HG02970 (cell line): Measurements from ENCODE around the gene LARP4B.

Experiments used
- ATAC-seq: cut with Tn5 transposase; IDR thresholded peaks from one replicate; pipeline ENCODE4 v1.9.1; 2021; ENCODE audit warnings: mild to moderate bottlenecking, moderate library complexity, moderate number of reproducible peaks; ENCODE audit not compliant: unreplicated experiment, low FRiP score

Gene LARP4B

GRCh38 chr10:791639-792038 lies 139.9 kb downstream of the LARP4B start:
- no peak for ATAC-seq

- ATAC-seq = no peak
Observed at GRCh38 chr10:790821-791551, 140.5 kb downstream of the LARP4B start.

DNA sequence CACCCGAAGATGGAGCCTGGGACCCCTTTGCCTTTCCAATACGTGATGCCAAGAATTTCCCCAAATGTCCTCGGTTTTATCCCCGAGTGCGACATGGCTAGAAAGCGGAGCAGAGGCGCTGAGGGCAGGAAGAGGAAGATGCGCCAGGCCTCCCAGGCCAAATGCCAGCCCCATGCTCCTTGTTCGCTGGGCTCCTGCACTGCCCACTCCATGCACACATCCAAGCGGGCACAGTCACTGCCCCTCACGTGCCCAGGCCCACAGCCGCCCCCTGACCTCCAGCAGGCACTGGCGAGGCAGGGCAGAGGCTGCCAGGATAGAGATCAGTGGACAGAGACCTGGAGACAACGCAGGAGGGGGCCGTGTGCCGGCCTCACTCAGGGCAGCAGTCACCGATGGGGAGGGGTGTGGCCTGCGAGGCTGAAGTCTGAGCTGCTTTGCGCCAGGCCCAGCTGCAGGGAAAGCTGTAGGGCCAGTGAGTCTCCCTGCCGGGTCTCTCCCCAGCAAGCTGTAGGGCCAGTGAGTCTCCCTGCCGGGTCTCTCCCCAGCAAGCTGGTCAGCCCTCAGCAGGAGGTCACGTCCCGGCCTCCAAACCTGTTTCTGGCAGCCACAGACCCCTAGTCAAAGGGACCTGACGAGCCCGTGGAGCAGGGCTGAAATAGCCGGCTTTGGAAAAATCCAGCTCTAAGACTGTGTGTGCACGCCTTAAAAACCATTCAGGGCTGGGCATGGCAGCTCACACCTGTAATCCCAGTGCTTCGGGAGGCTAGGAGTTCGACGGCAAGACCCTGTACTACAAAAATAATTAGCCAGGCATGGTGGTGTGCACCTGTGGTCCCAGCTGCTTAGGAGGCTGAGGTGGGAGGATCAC lies 141.4 kb downstream of the LARP4B start:
- ATAC-seq = no peak

GRCh38 chr10:788796-789748 lies 142.4 kb downstream of the LARP4B start:
- no peak for ATAC-seq

- no peak for ATAC-seq
Observed at GRCh38 chr10:787933-788651, 143.4 kb downstream of the LARP4B start.

DNA sequence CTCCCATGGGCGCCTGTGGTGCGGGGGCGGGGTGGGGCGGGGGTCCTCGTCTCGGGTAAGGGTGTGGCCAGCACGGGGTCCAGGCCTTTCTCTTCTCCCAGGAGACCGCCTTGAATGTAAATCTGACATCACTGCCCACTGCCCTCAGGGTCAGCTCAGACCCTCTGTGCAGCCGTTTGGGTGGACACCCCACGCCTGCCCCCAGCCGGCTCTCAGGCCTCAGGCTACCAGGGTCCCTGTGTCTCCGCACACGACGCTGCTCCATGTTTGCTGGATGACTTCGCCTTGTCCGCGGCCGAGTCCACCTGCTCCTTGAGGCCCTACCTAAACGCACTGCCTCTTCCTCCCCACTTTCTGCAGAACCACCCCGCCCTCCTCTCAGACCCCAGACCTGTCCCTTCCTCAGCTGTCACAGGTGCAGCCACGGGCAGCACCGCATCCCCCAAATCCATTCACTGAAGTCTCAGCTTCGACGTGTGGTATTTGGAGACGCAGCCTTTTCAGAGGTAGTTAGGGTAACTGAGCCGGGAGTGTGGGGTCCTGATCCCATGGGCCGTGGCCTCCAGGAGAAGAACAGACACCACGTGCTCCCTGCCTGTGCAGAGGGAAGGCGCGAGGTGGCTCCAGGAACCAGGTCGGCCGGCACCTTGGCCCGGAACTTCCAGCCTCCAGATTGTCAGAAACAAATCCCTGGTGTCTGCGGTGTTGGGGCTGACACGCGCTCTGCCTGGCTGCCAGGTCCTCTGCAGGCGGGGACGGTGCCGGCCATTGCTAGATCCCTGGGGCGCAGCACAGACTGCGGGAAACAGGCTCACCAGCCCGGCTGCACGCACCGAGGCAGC lies 144.7 kb downstream of the LARP4B start:
- no peak for ATAC-seq

DNA sequence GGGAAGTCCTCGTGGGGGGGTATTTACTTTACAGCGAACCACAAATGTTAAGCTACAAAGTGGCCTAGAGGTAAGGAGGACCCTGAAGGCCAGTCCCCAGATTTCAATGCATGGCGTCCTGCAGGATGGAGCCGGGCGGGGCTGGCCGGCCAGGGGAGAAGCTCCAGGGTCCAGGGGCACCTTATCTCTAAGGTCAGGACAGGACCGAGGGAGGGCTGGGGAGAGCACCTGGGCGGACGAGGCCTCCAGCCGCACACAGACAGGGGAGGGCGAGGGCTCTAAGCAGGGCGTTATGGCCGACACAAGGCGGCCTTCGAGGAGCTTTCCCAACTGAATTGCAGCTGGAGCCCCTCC lies 145.7 kb downstream of the LARP4B start:
- no peak for ATAC-seq

DNA sequence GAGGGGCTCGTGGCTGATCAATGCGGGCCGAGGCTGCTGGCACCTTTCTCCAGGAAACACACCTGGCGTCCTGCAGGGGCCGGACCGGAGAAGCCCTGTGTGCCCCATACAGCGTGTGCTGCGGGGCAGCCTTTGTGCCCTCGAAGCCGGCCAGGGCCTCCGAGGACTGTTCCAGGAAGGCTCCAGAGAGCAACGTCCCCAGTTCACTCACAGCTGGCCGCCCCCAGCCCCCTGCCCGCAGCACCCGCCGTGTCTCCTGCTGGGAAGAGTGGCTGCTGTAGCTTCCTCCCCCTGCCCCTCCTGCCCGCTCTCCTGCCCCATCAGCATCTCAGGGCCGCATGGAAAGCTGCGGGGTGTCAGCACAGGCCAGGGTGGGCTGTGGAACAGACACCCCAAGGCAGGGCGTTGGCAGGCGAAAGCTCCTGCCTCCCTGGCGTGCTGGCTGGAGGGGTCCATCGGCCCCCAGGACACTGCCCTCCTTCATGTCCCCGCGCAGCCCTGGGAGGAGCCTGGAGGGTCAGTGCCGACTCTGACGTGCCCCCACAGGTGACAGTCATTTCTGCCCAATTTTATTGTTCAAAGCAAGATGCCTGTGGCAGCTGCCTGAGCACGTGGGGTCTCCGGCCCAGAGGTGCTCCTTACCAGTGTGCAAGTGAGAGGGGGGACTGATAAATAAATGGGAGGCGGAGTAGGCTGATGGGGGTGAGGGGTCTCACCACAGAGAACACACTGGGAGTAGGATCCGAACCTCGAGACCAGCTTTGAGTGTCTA lies 146.2 kb downstream of the LARP4B start:
- ATAC-seq = no peak

GRCh38 chr10:784403-785088 lies 147.0 kb downstream of the LARP4B start:
- no peak for ATAC-seq

DNA sequence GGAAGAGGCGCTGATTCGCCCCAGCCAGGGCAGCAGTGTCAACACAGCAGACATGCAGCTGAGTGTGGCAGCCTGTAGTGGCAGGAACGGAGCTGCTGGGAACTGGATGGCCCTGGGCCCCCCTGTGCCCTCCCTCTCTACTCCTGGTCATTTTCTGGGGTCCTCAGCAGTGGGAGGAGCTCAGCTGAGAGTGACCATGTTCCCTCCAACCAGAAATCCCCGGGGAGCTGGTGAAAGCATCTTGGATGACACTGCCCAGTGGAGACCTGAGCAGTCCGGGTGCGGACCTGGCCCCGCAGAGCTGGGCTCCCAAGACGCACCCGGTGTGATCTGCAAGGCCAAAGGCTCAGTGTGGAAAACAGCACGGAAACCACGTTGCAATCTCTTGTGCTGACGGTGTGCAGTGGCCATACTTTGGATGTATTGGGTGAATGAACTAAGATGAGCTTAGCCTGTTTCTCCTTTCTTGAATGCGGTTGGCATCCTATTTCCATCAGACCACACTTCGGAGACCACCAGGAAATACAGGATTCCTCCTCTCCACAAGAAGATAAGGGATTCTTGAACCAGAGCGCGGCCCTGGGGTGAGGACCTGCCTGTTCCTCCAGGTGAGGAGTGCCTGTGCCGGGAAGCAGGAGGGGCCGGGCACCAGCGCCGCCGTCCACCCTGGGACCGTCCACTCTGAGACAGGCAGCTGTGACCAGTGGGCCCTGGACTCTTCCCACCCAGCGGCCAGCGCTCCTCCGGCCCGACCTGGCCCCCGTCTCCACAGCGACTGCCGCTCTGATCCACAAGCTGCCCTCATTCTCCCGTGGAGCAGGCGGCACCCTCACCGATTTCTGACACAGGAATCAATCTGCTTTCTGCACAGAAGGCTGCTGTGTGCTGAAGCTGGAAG lies 148.5 kb downstream of the LARP4B start:
- no peak for ATAC-seq

- ATAC-seq = no peak
Observed at GRCh38 chr10:780536-781524, 150.7 kb downstream of the LARP4B start.

GRCh38 chr10:778626-779330 lies 152.7 kb downstream of the LARP4B start:
- ATAC-seq = no peak

GRCh38 chr10:777913-778479 lies 153.5 kb downstream of the LARP4B start:
- no peak for ATAC-seq

- ATAC-seq = no peak
Observed at GRCh38 chr10:776772-777171, 154.7 kb downstream of the LARP4B start.
